H1 (cell line): ENCODE results near the gene SLC22A31. TPM values are rescaled to one million over a fixed set of nuclear protein-coding genes. Genes with fewer than 3 reads are reported as not detected.

Source experiments
- CTCF ChIA-PET: fragments of 300-600 bp; sonication (Branson Sonifier 250); formaldehyde crosslinking; loops from one replicate; lab custom pipeline; 2021; ENCODE audit not compliant: partially characterized antibody; lab: Charles Lee
- POLR2A ChIA-PET: fragments of 300-600 bp; sonication (Branson Sonifier 250); formaldehyde crosslinking; loops from one replicate; lab custom pipeline; 2021; ENCODE audit warnings: inconsistent platforms; ENCODE audit not compliant: partially characterized antibody; lab: Charles Lee
- DNase-seq, 2 experiments: peaks; one replicate each; pipeline versions ENCODE4 v3.0.0 to v3.0.0-alpha.2; 2010 to 2022; ENCODE audit warnings: low spot score in 2 of 2, low read depth in 1 of 2, mixed read lengths in 1 of 2
- FAIRE-seq: peaks from 2 replicates; lab custom pipeline; 2011; peaks lifted over from hg19 to GRCh38; lab: Jason Lieb, UNC
- H2AFZ ChIP-seq: 2 replicates; pipeline ENCODE4 v1.8.1; 2012; ENCODE audit warnings: low read length, inconsistent platforms
- H2AK5ac ChIP-seq: 2 replicates; pipeline ENCODE4 v1.6.1; 2013; ENCODE audit warnings: low read depth, low read length
- H2BK120ac ChIP-seq: replicated peaks from 2 replicates; pipeline ENCODE3; 2013; ENCODE audit warnings: low read depth, low read length, inconsistent platforms
- H2BK12ac ChIP-seq: 2 replicates; pipeline ENCODE4 v1.6.1; 2013; ENCODE audit warnings: low read depth, low read length
- H2BK15ac ChIP-seq: 2 replicates; pipeline ENCODE4 v1.6.1; 2013; ENCODE audit warnings: low read length
- H2BK20ac ChIP-seq: 2 replicates; pipeline ENCODE4 v1.6.1; 2013; ENCODE audit warnings: low read length
- H2BK5ac ChIP-seq: 2 replicates; pipeline ENCODE4 v1.6.1; 2013; ENCODE audit warnings: low read depth, low read length
- H3K14ac ChIP-seq: 2 replicates; pipeline ENCODE4 v1.6.1; 2013; ENCODE audit warnings: inconsistent platforms; ENCODE audit not compliant: insufficient read length
- H3K18ac ChIP-seq: 2 replicates; pipeline ENCODE4 v1.6.1; 2013; ENCODE audit warnings: low read length; ENCODE audit errors: extremely low read depth
- H3K23ac ChIP-seq: 2 replicates; pipeline ENCODE4 v1.6.1; 2013; ENCODE audit warnings: inconsistent platforms; ENCODE audit not compliant: insufficient read length
- H3K23me2 ChIP-seq: 2 replicates; pipeline ENCODE4 v1.6.1; 2013; ENCODE audit warnings: low read depth, low read length
- H3K27ac ChIP-seq: 2 replicates; pipeline ENCODE4 v1.6.1; 2011; ENCODE audit warnings: low read depth, low read length, inconsistent platforms
- H3K27me3 ChIP-seq, 4 experiments: replicated peaks in 1 of 4; 1 replicate in 1 of 4; 2 replicates in 3 of 4; pipeline versions ENCODE4 v1.6.1 to v1.8.1; 2011 to 2013; ENCODE audit warnings: low read length in 3 of 4, mild to moderate bottlenecking in 3 of 4, inconsistent platforms in 2 of 4, mixed read lengths in 2 of 4, moderate library complexity in 1 of 4; ENCODE audit not compliant: control insufficient read depth in 3 of 4, insufficient read depth in 3 of 4; ENCODE audit errors: extremely low read depth in 1 of 4
- H3K36me3 ChIP-seq, 4 experiments: 2 replicates each; pipeline versions ENCODE4 v1.6.1 to v1.8.1; 2011 to 2013; ENCODE audit warnings: mild to moderate bottlenecking in 4 of 4, low read length in 3 of 4, moderate library complexity in 2 of 4, control low read depth in 1 of 4, inconsistent platforms in 1 of 4; ENCODE audit not compliant: insufficient read depth in 4 of 4, control insufficient read depth in 2 of 4
- H3K4ac ChIP-seq: replicated peaks from 2 replicates; pipeline ENCODE3; 2013; ENCODE audit warnings: low read length, low read depth, mixed read lengths, inconsistent platforms; ENCODE audit not compliant: insufficient read length
- H3K4me1 ChIP-seq, 4 experiments: replicated peaks in 1 of 4; 1 replicate in 1 of 4; 2 replicates in 3 of 4; pipeline versions ENCODE4 v1.6.1 to v1.8.1; 2011 to 2013; ENCODE audit warnings: low read length in 3 of 4, inconsistent platforms in 2 of 4, mixed read lengths in 1 of 4; ENCODE audit not compliant: insufficient read depth in 4 of 4, control insufficient read depth in 3 of 4
- H3K4me2 ChIP-seq, 2 experiments: 2 replicates each; pipeline versions ENCODE4 v1.6.1 to v1.8.1; 2011 to 2013; ENCODE audit warnings: low read depth in 2 of 2, low read length in 2 of 2, control low read depth in 1 of 2, inconsistent platforms in 1 of 2, mild to moderate bottlenecking in 1 of 2; ENCODE audit not compliant: insufficient read depth in 1 of 2
- H3K4me3 ChIP-seq, 4 experiments: fragments of 200-600, 300-600 bp in 1 of 4; sonication (generic), shearing (Covaris generic), sonication (Bioruptor Twin) in 1 of 4; 2 replicates each; pipeline versions ENCODE4 v1.5.1 to v1.8.1; 2011 to 2016; ENCODE audit warnings: low read length in 4 of 4, low read depth in 3 of 4, control low read depth in 2 of 4, inconsistent platforms in 2 of 4, mild to moderate bottlenecking in 2 of 4, mixed read lengths in 1 of 4, moderate library complexity in 1 of 4; ENCODE audit not compliant: insufficient read depth in 2 of 4; ENCODE audit errors: extremely low read depth in 1 of 4
- H3K56ac ChIP-seq: replicated peaks from 2 replicates; pipeline ENCODE3; 2013; ENCODE audit warnings: low read depth, mild to moderate bottlenecking, mixed read lengths, low read length, inconsistent platforms; ENCODE audit not compliant: insufficient read length
- H3K79me1 ChIP-seq: 2 replicates; pipeline ENCODE4 v1.6.1; 2013; ENCODE audit warnings: low read depth, low read length, control low read depth
- H3K79me2 ChIP-seq, 2 experiments: 2 replicates each; pipeline versions ENCODE4 v1.6.1 to v1.8.1; 2012 to 2013; ENCODE audit warnings: low read length in 2 of 2, mild to moderate bottlenecking in 2 of 2, inconsistent platforms in 1 of 2; ENCODE audit not compliant: insufficient read depth in 2 of 2, control insufficient read depth in 1 of 2
- H3K9ac ChIP-seq, 4 experiments: replicated peaks in 1 of 4; 1 replicate in 1 of 4; 2 replicates in 3 of 4; pipeline versions ENCODE4 v1.6.1 to v1.8.1; 2011 to 2013; ENCODE audit warnings: low read depth in 3 of 4, low read length in 3 of 4, control low read depth in 2 of 4, mild to moderate bottlenecking in 2 of 4, moderate library complexity in 2 of 4, inconsistent platforms in 1 of 4; ENCODE audit errors: extremely low read depth in 1 of 4
- H3K9me3 ChIP-seq, 2 experiments: 2 replicates each; pipeline versions ENCODE4 v1.6.1 to v1.8.1; 2012 to 2013; ENCODE audit warnings: mild to moderate bottlenecking in 2 of 2, moderate library complexity in 2 of 2, control low read depth in 1 of 2, inconsistent platforms in 1 of 2, low read depth in 1 of 2, low read length in 1 of 2, mixed read lengths in 1 of 2; ENCODE audit not compliant: insufficient read depth in 2 of 2
- H4K20me1 ChIP-seq, 2 experiments: replicated peaks in 1 of 2; 2 replicates each; pipeline versions ENCODE3 to v1.8.1; 2011 to 2013; ENCODE audit warnings: inconsistent platforms in 2 of 2, low read length in 2 of 2, mild to moderate bottlenecking in 1 of 2; ENCODE audit not compliant: insufficient read depth in 2 of 2, control insufficient read depth in 1 of 2
- H4K5ac ChIP-seq: 2 replicates; pipeline ENCODE4 v1.6.1; 2013; ENCODE audit warnings: low read length, low read depth, mixed read lengths, inconsistent platforms; ENCODE audit not compliant: insufficient read length
- H4K8ac ChIP-seq: 2 replicates; pipeline ENCODE4 v1.8.0; 2013; ENCODE audit warnings: mild to moderate bottlenecking, moderate library complexity, low read length, inconsistent platforms; ENCODE audit not compliant: insufficient read depth; ENCODE audit errors: extremely low read depth
- H4K91ac ChIP-seq: replicated peaks from 2 replicates; pipeline ENCODE3; 2013; ENCODE audit warnings: low read length, mixed read lengths, inconsistent platforms; ENCODE audit not compliant: insufficient read length
- CHD1 ChIP-seq: IDR thresholded peaks from 2 replicates; pipeline ENCODE4 v1.6.1; 2012; ENCODE audit warnings: low read depth, low read length, improper control_type of control experiment
- POLR2A ChIP-seq, 2 experiments: IDR thresholded peaks; 1 replicate in 1 of 2; 2 replicates in 1 of 2; pipeline ENCODE4 v1.6.1; 2011; ENCODE audit warnings: low read depth in 2 of 2, low read length in 2 of 2, mild to moderate bottlenecking in 2 of 2; ENCODE audit errors: control extremely low read depth in 1 of 2
- SIX5 ChIP-seq: IDR thresholded peaks from 2 replicates; pipeline ENCODE4 v1.6.1; 2011; ENCODE audit warnings: mild to moderate bottlenecking, low read depth, low read length
- TEAD4 ChIP-seq: IDR thresholded peaks from 2 replicates; pipeline ENCODE4 v1.6.1; 2012; ENCODE audit warnings: low read depth, low read length, inconsistent platforms, mixed read lengths
- WGBS, 2 experiments: shearing (Covaris generic) in 1 of 2; methylation state at CpG; one replicate each; pipeline versions ENCODE4 v1.1.6 to v1.1.7; 2013 to 2015; ENCODE audit warnings: low lambda C conversion rate in 2 of 2, mixed read lengths in 2 of 2, inconsistent platforms in 1 of 2, low coverage in 1 of 2, missing lambda C conversion rate in 1 of 2; ENCODE audit not compliant: insufficient replicate concordance in 2 of 2, insufficient coverage in 1 of 2, insufficient read length in 1 of 2; ENCODE audit errors: extremely low coverage in 1 of 2, missing lambda C conversion rate in 1 of 2; 5-methylcytosine and 5-hydroxymethylcytosine counted together
- polyA plus RNA-seq, 7 experiments: library from polyadenylated mRNA; depleted of rRNA in 3 of 7; stranded (reverse) in 5 of 7; unstranded in 2 of 7; fragments of >200 nt in 5 of 7; fragments of 200-250 nt in 2 of 7; gene quantifications; 1 replicate in 5 of 7; 2 replicates in 1 of 7; 4 replicates in 1 of 7; pipeline versions ENCODE4 v1.2.1 to v1.2.3, GENCODE V29; 2011 to 2013; ENCODE audit warnings: missing spikeins in 2 of 7, mixed read lengths in 2 of 7
- total RNA-seq: library from RNA; stranded (reverse); fragmentation: NEBNext Ultra II Directional; extraction: Animal tissue kit (Norgen Biotek cat#: 25700); gene quantifications from 2 replicates; pipeline ENCODE4 v1.2.1, GENCODE V29; 2021

The SLC22A31 gene
- total and polyA plus RNA-seq, 2 of the 8 experiments (the other 6 are each of a cell fraction or from before 2014, with no cell fraction given): 7.7 to 10.6 TPM

GRCh38 chr16:89168381-89169189, 31.8 kb downstream of the SLC22A31 start:
- Histone ChIP-seq H2BK5ac (no peak overlapping the region), H4K20me1 (peaks cover 0 to 3% of the 10 kb centered on the region in 2 experiments), H3K4me1 (peaks cover 0 to 25% (median 18%) of the 10 kb centered on the region in 4 experiments; a peak in 6 of 7 replicates), H3K79me1 (no peaks in the 10 kb centered on the region), H2BK15ac (no peak overlapping the region), H3K79me2 (no peaks in the 10 kb centered on the region), H3K4me2 (no peak overlapping the region), H2AFZ (no peak overlapping the region), H3K4ac (no peak overlapping the region), H3K23me2 (peaks cover 5% of the 10 kb centered on the region), H3K23ac (no peak overlapping the region), H3K36me3 (no peaks in the 10 kb centered on the region), H3K14ac (no peak overlapping the region), H3K4me3 (no peak overlapping the region), H3K9ac (no peak overlapping the region), H2BK120ac (no peak overlapping the region), H3K18ac (no peak overlapping the region), H2AK5ac (no peak overlapping the region), H4K8ac (no peak overlapping the region; the same call in 1 of the 2 replicates), H4K5ac (no peak overlapping the region), H3K27ac (no peak overlapping the region), H2BK20ac (no peak overlapping the region), H3K56ac (no peak overlapping the region), H4K91ac (no peak overlapping the region), H2BK12ac (no peak overlapping the region), H3K27me3 (peaks cover 0 to 7% (median 4%) of the 10 kb centered on the region in 4 experiments; a peak in 4 of 7 replicates), H3K9me3 (no peaks in the 10 kb centered on the region)
- TF ChIP-seq TEAD4: no peak
- TF ChIP-seq CHD1: no peak
- TF ChIP-seq SIX5: no peak
- TF ChIP-seq POLR2A (IDR thresholded peaks at IDR 0.05; ENCODE audit: control extremely low read depth in 1 of 2, low read depth in 2 of 2, low read length in 2 of 2): no peak
- no peak for FAIRE-seq
- DNase-seq: no peak
- ChIA-PET CTCF (interaction anchor here (0.6 to 2.2 kb wide), 17 partner anchors 12 to 508 kb away, joined by 3 to 13 read pairs (median 5); partner anchors contain the start of gene APRT), POLR2A (interaction anchor here (1.4 to 1.8 kb wide), 2 partner anchors 14 to 305 kb away, joined by 3 to 7 read pairs; no protein-coding TSS in a partner anchor)
- 81% methylated on average over 18 of the region's 23 CpGs; no CpG with 5 or more reads in 1 of the 2 experiments for WGBS, 2 experiments
